H9 (cell line): ENCODE results near the gene TSNAXIP1. TPM values are rescaled to one million over a fixed set of nuclear protein-coding genes. Genes with fewer than 3 reads are reported as not detected.

Experiments used
- DNase-seq: peaks from one replicate; pipeline ENCODE4 v3.0.0-alpha.2; 2017
- H2AFZ ChIP-seq: one replicate; pipeline ENCODE4 v1.6.1; 2013; ENCODE audit warnings: mild to moderate bottlenecking, low read length, control low read depth, moderate library complexity
- H2AK5ac ChIP-seq: 2 replicates; pipeline ENCODE4 v1.6.1; 2013; ENCODE audit warnings: low read length, control low read depth, mixed read lengths; ENCODE audit not compliant: insufficient read length
- H2BK120ac ChIP-seq: one replicate; pipeline ENCODE4 v1.6.1; 2013; ENCODE audit warnings: low read depth, mild to moderate bottlenecking, low read length, control low read depth, inconsistent platforms; ENCODE audit not compliant: poor library complexity, severe bottlenecking
- H2BK12ac ChIP-seq: 2 replicates; pipeline ENCODE4 v1.6.1; 2013; ENCODE audit warnings: low read length, control low read depth, mixed read lengths, low read depth; ENCODE audit not compliant: insufficient read length
- H2BK15ac ChIP-seq: 2 replicates; pipeline ENCODE4 v1.6.1; 2013; ENCODE audit warnings: low read depth, low read length, control low read depth
- H2BK20ac ChIP-seq: one replicate; pipeline ENCODE4 v1.6.1; 2013; ENCODE audit warnings: low read depth, mild to moderate bottlenecking, low read length, control low read depth, inconsistent platforms; ENCODE audit not compliant: poor library complexity, severe bottlenecking
- H2BK5ac ChIP-seq: 2 replicates; pipeline ENCODE4 v1.6.1; 2013; ENCODE audit warnings: low read length, control low read depth, mixed read lengths; ENCODE audit not compliant: insufficient read length
- H3K14ac ChIP-seq: 2 replicates; pipeline ENCODE4 v1.6.1; 2013; ENCODE audit warnings: low read length, control low read depth; ENCODE audit not compliant: insufficient read depth
- H3K18ac ChIP-seq: 2 replicates; pipeline ENCODE4 v1.6.1; 2013; ENCODE audit warnings: low read depth, mild to moderate bottlenecking, mixed read lengths, low read length, control low read depth; ENCODE audit not compliant: insufficient read length
- H3K23ac ChIP-seq: 2 replicates; pipeline ENCODE4 v1.6.1; 2013; ENCODE audit warnings: low read length, control low read depth, mixed read lengths, low read depth; ENCODE audit not compliant: insufficient read length
- H3K23me2 ChIP-seq: 2 replicates; pipeline ENCODE4 v1.6.1; 2013; ENCODE audit warnings: low read depth, mild to moderate bottlenecking, mixed read lengths, low read length, control low read depth; ENCODE audit not compliant: insufficient read length, poor library complexity, severe bottlenecking
- H3K27ac ChIP-seq: 2 replicates; pipeline ENCODE4 v1.5.1; 2013; ENCODE audit warnings: low read length, control low read depth, mixed read lengths, low read depth; ENCODE audit not compliant: insufficient read length
- H3K27me3 ChIP-seq: 2 replicates; pipeline ENCODE4 v1.6.1; 2013; ENCODE audit warnings: low read length, control low read depth, inconsistent platforms; ENCODE audit not compliant: insufficient read depth
- H3K4ac ChIP-seq: 2 replicates; pipeline ENCODE4 v1.6.1; 2013; ENCODE audit warnings: low read depth, mild to moderate bottlenecking, control low read depth, inconsistent platforms, low read length, moderate library complexity
- H3K4me1 ChIP-seq: 2 replicates; pipeline ENCODE4 v1.6.1; 2013; ENCODE audit warnings: low read length, control low read depth, inconsistent platforms; ENCODE audit not compliant: insufficient read depth
- H3K4me2 ChIP-seq: 2 replicates; pipeline ENCODE4 v1.6.1; 2013; ENCODE audit warnings: low read length, control low read depth, mixed read lengths; ENCODE audit not compliant: insufficient read length, insufficient read depth
- H3K56ac ChIP-seq: 2 replicates; pipeline ENCODE4 v1.6.1; 2013; ENCODE audit warnings: low read depth, mild to moderate bottlenecking, mixed read lengths, low read length, control low read depth; ENCODE audit not compliant: insufficient read length
- H3K79me1 ChIP-seq: 2 replicates; pipeline ENCODE4 v1.6.1; 2013; ENCODE audit warnings: low read depth, mild to moderate bottlenecking, moderate library complexity, low read length, control low read depth, inconsistent platforms; ENCODE audit not compliant: insufficient read depth, poor library complexity, severe bottlenecking
- H3K79me2 ChIP-seq: 2 replicates; pipeline ENCODE4 v1.6.1; 2013; ENCODE audit warnings: low read length, control low read depth, inconsistent platforms; ENCODE audit not compliant: insufficient read depth
- H3K9ac ChIP-seq: 2 replicates; pipeline ENCODE4 v1.6.1; 2013; ENCODE audit warnings: low read length, control low read depth, mixed read lengths; ENCODE audit not compliant: insufficient read length; ENCODE audit errors: extremely low read depth
- H3K9me3 ChIP-seq: one replicate; pipeline ENCODE4 v1.6.1; 2013; ENCODE audit warnings: low read depth, low read length, inconsistent platforms; ENCODE audit not compliant: control insufficient read depth
- H3T11ph ChIP-seq: one replicate; pipeline ENCODE4 v1.6.1; 2013; ENCODE audit warnings: mild to moderate bottlenecking, low read length, control low read depth, inconsistent platforms
- H4K20me1 ChIP-seq: one replicate; pipeline ENCODE4 v1.6.1; 2013; ENCODE audit not compliant: control insufficient read depth, insufficient read length, insufficient read depth
- H4K5ac ChIP-seq: 2 replicates; pipeline ENCODE4 v1.6.1; 2013; ENCODE audit warnings: low read depth, mild to moderate bottlenecking, mixed read lengths, low read length, control low read depth; ENCODE audit not compliant: insufficient read length
- H4K8ac ChIP-seq: replicated peaks from 2 replicates; pipeline ENCODE4 v1.6.1; 2013; ENCODE audit warnings: low read length, control low read depth, mixed read lengths, low read depth; ENCODE audit not compliant: insufficient read length
- H4K91ac ChIP-seq: 2 replicates; pipeline ENCODE4 v1.6.1; 2013; ENCODE audit warnings: low read depth, mild to moderate bottlenecking, moderate library complexity, mixed read lengths, low read length, control low read depth; ENCODE audit not compliant: insufficient read length
- H3K27ac Mint-ChIP-seq, 3 experiments: 2 replicates in 2 of 3; 3 replicates in 1 of 3; pipeline ENCODE4 v1.8.0; 2020 to 2021; ENCODE audit warnings: mixed read lengths in 3 of 3, mild to moderate bottlenecking in 1 of 3, moderate library complexity in 1 of 3
- H3K27me3 Mint-ChIP-seq: 2 replicates; pipeline ENCODE4 v1.8.0; 2021; ENCODE audit warnings: low read depth, mild to moderate bottlenecking, moderate library complexity, mixed read lengths
- H3K36me3 Mint-ChIP-seq, 3 experiments: 2 replicates in 2 of 3; 3 replicates in 1 of 3; pipeline ENCODE4 v1.8.0; 2020 to 2021; ENCODE audit warnings: low read depth in 3 of 3, mixed read lengths in 3 of 3; ENCODE audit not compliant: insufficient read depth in 1 of 3
- H3K4me1 Mint-ChIP-seq, 2 experiments: 2 replicates each; pipeline ENCODE4 v1.8.0; 2020; ENCODE audit warnings: mixed read lengths in 2 of 2
- H3K4me3 Mint-ChIP-seq, 2 experiments: 2 replicates in 1 of 2; 3 replicates in 1 of 2; pipeline ENCODE4 v1.8.0; 2020 to 2021; ENCODE audit warnings: mild to moderate bottlenecking in 2 of 2, mixed read lengths in 2 of 2, moderate library complexity in 1 of 2
- H3K9me3 Mint-ChIP-seq, 2 experiments: 2 replicates in 1 of 2; 3 replicates in 1 of 2; pipeline ENCODE4 v1.8.0; 2020; ENCODE audit warnings: mild to moderate bottlenecking in 2 of 2, mixed read lengths in 2 of 2, moderate library complexity in 1 of 2
- CTCF ChIP-seq: fragments of 200-600 bp; sonication (generic); conservative IDR thresholded peaks from 3 replicates; pipeline ENCODE4 v1.8.0; 2021; ENCODE audit warnings: antibody characterized with exemption, mild to moderate bottlenecking
- WGBS: extraction: QIAGEN DNeasy Blood & Tissue Kit; methylation state at CpG from one replicate; pipeline ENCODE4 v1.1.7; 2013; ENCODE audit warnings: missing lambda C conversion rate, low lambda C conversion rate, mixed read lengths; ENCODE audit not compliant: insufficient read length; ENCODE audit errors: extremely low coverage; 5-methylcytosine and 5-hydroxymethylcytosine counted together
- total RNA-seq: library from RNA; stranded (reverse); gene quantifications from 2 replicates; pipeline ENCODE4 v1.2.1, GENCODE V29; 2021

The TSNAXIP1 gene
- total RNA-seq, 1 experiment from 2014 or later, result 1.3 TPM

GRCh38 chr16:67803894-67804293 is 2.8 kb upstream of the TSNAXIP1 start:
- Mint-ChIP-seq H3K27ac (no peak overlapping the region; a peak in 1 of 7 replicates), H3K4me3 (peak overlapping the region; percentile 8 to 10; a peak in 3 of 5 replicates), H3K36me3 (peaks cover 11 to 53% (median 41%) of the 10 kb centered on the region in 3 experiments; a peak in 6 of 7 replicates), H3K4me1 (peaks cover 10 to 14% of the 10 kb centered on the region in 2 experiments), H3K9me3 (no peaks in the 10 kb centered on the region), H3K27me3 (no peaks in the 10 kb centered on the region)
- Histone ChIP-seq H3K9me3 (no peaks in the 10 kb centered on the region), H2BK12ac (no peak overlapping the region), H3T11ph (no peak overlapping the region), H2AFZ (no peak overlapping the region), H2BK5ac (no peak overlapping the region), H2AK5ac (no peak overlapping the region), H3K79me1 (peaks cover 3% of the 10 kb centered on the region), H3K4me1 (0 out of 2 replicates have a peak, but pooled peaks cover 3% of the 10 kb centered on the region), H2BK15ac (no peak overlapping the region), H3K79me2 (peaks cover 2% of the 10 kb centered on the region; the same call in 1 of the 2 replicates), H3K27ac (no peak overlapping the region), H3K23me2 (peaks cover 7% of the 10 kb centered on the region), H3K9ac (no peak overlapping the region), H4K5ac (no peak overlapping the region), H3K27me3 (no peaks in the 10 kb centered on the region), H3K18ac (no peak overlapping the region), H3K4ac (no peak overlapping the region), H3K4me2 (no peak overlapping the region), H3K56ac (no peak overlapping the region), H3K14ac (no peak overlapping the region), H2BK120ac (no peak overlapping the region), H2BK20ac (no peak overlapping the region), H4K8ac (no peak overlapping the region), H4K91ac (no peak overlapping the region), H4K20me1 (no peaks in the 10 kb centered on the region), H3K23ac (no peak overlapping the region)
- DNase-seq, result no peak
- no peak for TF ChIP-seq CTCF
- no CpG with 5 or more reads among the region's 3 CpGs for WGBS
